T-helper 2 cell (primary cell): Measurements from ENCODE around the gene CPNE4.

Source experiments
- DNase-seq, 5 experiments: peaks; one replicate each; pipeline versions ENCODE4 v3.0.0 to v3.0.0-alpha.2; 2012 to 2022

CPNE4 gene

GRCh38 chr3:131730581-131730980 lies 304.2 kb downstream of the CPNE4 start:
- no peak for DNase-seq

GRCh38 chr3:131729643-131730017 lies 305.2 kb downstream of the CPNE4 start:
- no peak for DNase-seq

- DNase-seq: no peak
Measured at GRCh38 chr3:131728898-131729642, 305.7 kb downstream of the CPNE4 start.

- no peak for DNase-seq
Measured at GRCh38 chr3:131725414-131725813, 309.4 kb downstream of the CPNE4 start.

- DNase-seq: no peak
Measured at GRCh38 chr3:131723343-131723742, 311.5 kb downstream of the CPNE4 start.

GRCh38 chr3:131717493-131717892 lies 317.3 kb downstream of the CPNE4 start:
- no peak for DNase-seq

- DNase-seq: no peak
Measured at GRCh38 chr3:131716943-131717342, 317.9 kb downstream of the CPNE4 start.

- no peak for DNase-seq
Measured at GRCh38 chr3:131716007-131716406, 318.8 kb downstream of the CPNE4 start.

- DNase-seq: peak in 1 of 5 experiments; percentile 39
Measured at GRCh38 chr3:131714585-131715220, 320.1 kb downstream of the CPNE4 start.

GRCh38 chr3:131713416-131714123 lies 321.2 kb downstream of the CPNE4 start:
- DNase-seq: no peak

GRCh38 chr3:131712662-131713061 lies 322.2 kb downstream of the CPNE4 start:
- no peak for DNase-seq

GRCh38 chr3:131711114-131711768 lies 323.6 kb downstream of the CPNE4 start:
- DNase-seq: no peak

- DNase-seq: no peak
Measured at GRCh38 chr3:131708241-131708640, 326.6 kb downstream of the CPNE4 start.

GRCh38 chr3:131705558-131706051 lies 329.2 kb downstream of the CPNE4 start:
- DNase-seq: no peak

- DNase-seq: no peak
Measured at GRCh38 chr3:131705099-131705498, 329.7 kb downstream of the CPNE4 start.

- DNase-seq: no peak
Measured at GRCh38 chr3:131704098-131704497, 330.7 kb downstream of the CPNE4 start.

GRCh38 chr3:131702146-131702545 lies 332.7 kb downstream of the CPNE4 start:
- DNase-seq: no peak

- DNase-seq: peak in 1 of 5 experiments; percentile 80
Measured at GRCh38 chr3:131701153-131701770, 333.6 kb downstream of the CPNE4 start.

- DNase-seq: no peak
Measured at GRCh38 chr3:131699001-131699400, 335.8 kb downstream of the CPNE4 start.

GRCh38 chr3:131694376-131694775 lies 340.4 kb downstream of the CPNE4 start:
- no peak for DNase-seq

GRCh38 chr3:131692356-131692755 lies 342.5 kb downstream of the CPNE4 start:
- DNase-seq: no peak

GRCh38 chr3:131690800-131691199 lies 344.0 kb downstream of the CPNE4 start:
- no peak for DNase-seq

- DNase-seq: no peak
Measured at GRCh38 chr3:131688370-131688769, 346.4 kb downstream of the CPNE4 start.
